IPS-11a (cell line): ENCODE measurements around the gene INCA1.

Source experiments
- H3K4me3 ChIP-seq: one replicate; pipeline ENCODE4 v1.5.1; 2013; ENCODE audit warnings: low read depth, low read length, control low read depth

The INCA1 gene

GRCh38 chr17:4950075-4950745 lies 47.1 kb downstream of the INCA1 start:
- peak overlapping the region; percentile 67 for H3K4me3 ChIP-seq

GRCh38 chr17:4949321-4950074 lies 47.8 kb downstream of the INCA1 start:
- H3K4me3 ChIP-seq = peak overlapping the region; percentile 98

- peak overlapping the region; percentile 98 for H3K4me3 ChIP-seq
Observed at GRCh38 chr17:4948931-4949320, 48.4 kb downstream of the INCA1 start.

GRCh38 chr17:4948166-4948930 lies 49.0 kb downstream of the INCA1 start, which contains the start of gene PFN1:
PFN1 (minus strand) TSS chr17:4948530; CDS start chr17:4948394, 136 bp downstream.
- H3K4me3 ChIP-seq = peak within 1 kb of the TSS; percentile 98

GRCh38 chr17:4947411-4948165 lies 49.7 kb downstream of the INCA1 start:
- H3K4me3 ChIP-seq = peak overlapping the region; percentile 98

GRCh38 chr17:4947010-4947410 lies 50.3 kb downstream of the INCA1 start:
- H3K4me3 ChIP-seq = peak overlapping the region; percentile 98

GRCh38 chr17:4946312-4946976 lies 50.9 kb downstream of the INCA1 start:
- H3K4me3 ChIP-seq = peak overlapping the region; percentile 98

- no peak overlapping the region for H3K4me3 ChIP-seq
Observed at GRCh38 chr17:4945944-4946280, 51.4 kb downstream of the INCA1 start.

GRCh38 chr17:4945176-4945943 lies 52.0 kb downstream of the INCA1 start:
- no peak overlapping the region for H3K4me3 ChIP-seq

GRCh38 chr17:4944554-4945175 lies 52.7 kb downstream of the INCA1 start:
- H3K4me3 ChIP-seq = no peak overlapping the region

- H3K4me3 ChIP-seq = no peak overlapping the region
Observed at GRCh38 chr17:4944163-4944553, 53.2 kb downstream of the INCA1 start.

GRCh38 chr17:4942760-4943508 lies 54.4 kb downstream of the INCA1 start:
- H3K4me3 ChIP-seq = no peak overlapping the region

GRCh38 chr17:4941319-4941610 lies 56.1 kb downstream of the INCA1 start:
- peak overlapping the region; percentile 95 for H3K4me3 ChIP-seq

GRCh38 chr17:4940555-4941318 lies 56.6 kb downstream of the INCA1 start:
- H3K4me3 ChIP-seq = peak overlapping the region; percentile 95

- peak within 1 kb of the TSS; percentile 95 for H3K4me3 ChIP-seq
Observed at GRCh38 chr17:4939796-4940554, 57.3 kb downstream of the INCA1 start, which contains the start of the genes RNF167 and SLC25A11. RNF167 (plus strand) TSS chr17:4940268; CDS start chr17:4940910, 642 bp downstream. SLC25A11 (minus strand) TSS chr17:4940046; CDS start chr17:4939910, 136 bp downstream.

GRCh38 chr17:4939546-4939795 lies 57.9 kb downstream of the INCA1 start:
- H3K4me3 ChIP-seq = peak overlapping the region; percentile 95
